GM18511 (cell line): ENCODE data around the gene CLIC5.

Experiments
- ATAC-seq: cut with Tn5 transposase; IDR thresholded peaks from one replicate; pipeline ENCODE4 v1.9.1; 2021; ENCODE audit warnings: mild to moderate bottlenecking, moderate library complexity; ENCODE audit not compliant: unreplicated experiment

Gene CLIC5

GRCh38 chr6:45966797-45967196, 48.9 kb downstream of the CLIC5 start:
- no peak for ATAC-seq

DNA sequence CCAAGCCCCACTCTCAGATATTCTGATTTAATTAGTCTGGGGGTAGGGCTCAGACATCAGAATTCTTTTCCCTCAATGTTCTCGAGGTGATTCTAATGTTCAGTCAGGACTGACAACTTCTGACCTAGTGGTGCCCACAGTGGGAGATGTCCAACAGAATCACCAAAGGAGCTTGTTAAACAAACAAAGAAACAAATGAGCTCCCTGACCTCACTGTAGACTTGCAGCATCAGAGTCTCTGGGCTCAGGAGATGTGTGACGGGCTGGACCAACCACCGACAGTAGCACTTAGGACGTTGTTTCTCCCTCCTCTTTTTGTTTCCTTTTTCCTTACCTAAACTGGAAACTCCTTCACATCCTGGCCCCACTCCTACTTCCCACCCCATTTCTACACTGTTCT, 49.3 kb downstream of the CLIC5 start:
- no peak for ATAC-seq

DNA sequence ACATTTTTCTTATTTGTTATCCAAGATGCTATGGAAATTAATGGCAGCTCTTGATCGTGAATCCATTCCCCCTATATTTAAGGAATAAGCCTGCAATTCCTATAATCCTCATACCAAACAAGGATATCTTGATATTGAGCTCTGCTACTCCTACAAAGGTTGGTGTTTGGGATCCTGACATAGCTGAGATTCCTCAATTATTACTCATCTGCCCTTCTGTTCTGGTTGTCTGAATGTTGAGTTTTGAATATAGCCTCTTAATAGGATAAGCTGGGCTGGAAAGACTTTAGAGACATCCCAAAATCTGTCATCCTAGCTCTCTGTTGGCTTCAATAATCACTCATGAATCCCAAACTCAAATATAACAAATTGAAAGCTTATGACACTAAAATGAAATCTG, 49.9 kb downstream of the CLIC5 start:
- ATAC-seq, result no peak

DNA sequence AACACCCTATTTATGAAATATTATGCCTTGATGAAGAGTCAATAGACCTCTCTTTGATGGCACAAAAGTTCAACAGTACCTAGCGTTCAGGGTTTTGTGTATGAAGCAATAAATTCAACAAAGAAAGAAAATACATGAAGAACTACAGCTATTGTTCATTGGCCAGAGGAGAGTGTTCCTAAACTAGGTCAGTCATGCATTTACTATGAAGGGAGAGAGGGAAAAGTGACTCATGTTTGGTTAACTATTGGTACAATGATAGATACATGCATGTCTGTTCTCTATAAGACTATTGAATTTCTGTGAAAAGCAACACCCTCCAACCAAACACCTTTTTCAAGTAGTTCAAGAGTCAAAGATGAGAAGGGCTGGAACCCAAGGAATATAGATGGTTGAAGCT, 50.7 kb downstream of the CLIC5 start:
- ATAC-seq, result no peak

DNA sequence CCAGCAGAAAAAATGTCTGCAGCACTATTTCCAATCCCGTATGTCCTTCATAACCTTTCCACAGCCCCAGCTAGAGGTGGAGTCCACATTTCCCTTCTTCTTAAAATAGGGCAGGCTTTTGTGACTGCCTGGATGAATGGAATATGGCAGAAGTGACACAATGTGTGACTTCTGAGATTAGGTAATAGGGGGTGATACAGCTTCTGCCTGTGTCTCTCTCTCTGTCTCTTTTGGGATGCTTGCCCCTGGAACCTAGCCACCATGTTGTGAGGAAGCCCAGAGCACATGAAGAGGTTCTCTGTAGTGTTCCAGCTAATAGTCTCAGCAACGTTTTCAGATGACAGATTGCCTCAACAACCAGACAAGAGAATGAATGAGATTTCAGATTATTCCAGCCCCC, 51.4 kb downstream of the CLIC5 start:
- ATAC-seq, result no peak

GRCh38 chr6:45963896-45964295, 51.8 kb downstream of the CLIC5 start:
- ATAC-seq, result no peak

GRCh38 chr6:45961125-45961524, 54.5 kb downstream of the CLIC5 start:
- no peak for ATAC-seq

GRCh38 chr6:45959534-45960145, 56.0 kb downstream of the CLIC5 start:
- no peak for ATAC-seq

DNA sequence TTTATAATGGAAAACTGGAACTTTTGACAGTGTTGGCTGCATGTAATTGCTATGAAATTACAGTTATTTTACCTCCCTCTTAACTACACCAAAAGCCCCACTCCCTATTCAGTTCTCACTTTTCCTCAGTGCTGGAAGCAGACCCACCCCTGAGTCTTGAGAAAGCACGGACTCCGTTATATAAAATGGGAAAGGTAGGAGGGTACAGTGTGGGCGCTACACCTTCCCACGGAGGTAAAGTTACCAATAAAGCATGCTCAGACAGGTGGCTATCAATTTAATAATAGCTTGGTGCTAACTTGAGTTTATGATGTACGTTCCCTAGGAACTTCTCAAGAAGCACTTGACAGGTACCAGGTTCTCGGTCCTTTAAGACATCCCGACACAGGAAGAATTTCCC, 59.0 kb downstream of the CLIC5 start:
- ATAC-seq, result no peak

DNA sequence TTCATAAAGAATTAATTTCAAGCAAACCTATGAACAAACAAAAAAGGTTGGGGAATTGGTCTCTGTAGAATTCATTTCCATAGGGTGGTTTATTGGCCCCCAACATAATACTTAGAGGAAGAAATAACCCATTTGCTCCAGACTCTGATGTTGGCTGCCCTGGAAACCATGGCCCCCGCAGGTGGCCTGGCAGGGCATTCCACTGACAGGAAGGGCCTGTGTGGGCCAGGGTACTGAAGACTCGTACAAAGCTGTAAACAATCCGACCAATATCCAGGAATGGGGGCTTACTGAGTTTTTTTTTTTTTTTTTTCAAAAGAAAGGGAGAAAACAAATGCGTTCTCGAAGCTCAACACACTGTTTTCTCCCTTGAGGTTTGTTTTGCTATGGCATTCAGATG, 59.5 kb downstream of the CLIC5 start:
- ATAC-seq, result no peak

GRCh38 chr6:45955597-45955996, 60.1 kb downstream of the CLIC5 start:
- no peak for ATAC-seq

DNA sequence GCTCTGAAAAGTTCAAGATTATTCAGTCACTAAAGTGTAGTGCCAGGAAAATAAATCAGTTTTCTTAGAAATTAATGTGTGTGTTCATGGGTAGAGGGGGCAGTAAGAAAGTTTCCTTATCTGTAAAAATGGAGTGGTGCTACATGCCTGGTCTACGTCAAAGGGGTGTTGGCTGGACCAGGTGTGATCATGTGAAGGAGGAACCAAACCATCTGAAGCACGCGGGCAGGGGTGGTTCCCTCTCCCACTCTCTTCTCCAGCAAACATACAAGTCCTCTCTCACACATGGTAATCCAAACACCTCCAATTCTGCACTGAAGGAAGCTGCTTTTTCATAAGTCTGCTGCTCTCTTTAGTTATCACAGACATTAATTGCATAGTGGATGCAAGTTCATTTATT, 63.1 kb downstream of the CLIC5 start:
- ATAC-seq, result no peak

DNA sequence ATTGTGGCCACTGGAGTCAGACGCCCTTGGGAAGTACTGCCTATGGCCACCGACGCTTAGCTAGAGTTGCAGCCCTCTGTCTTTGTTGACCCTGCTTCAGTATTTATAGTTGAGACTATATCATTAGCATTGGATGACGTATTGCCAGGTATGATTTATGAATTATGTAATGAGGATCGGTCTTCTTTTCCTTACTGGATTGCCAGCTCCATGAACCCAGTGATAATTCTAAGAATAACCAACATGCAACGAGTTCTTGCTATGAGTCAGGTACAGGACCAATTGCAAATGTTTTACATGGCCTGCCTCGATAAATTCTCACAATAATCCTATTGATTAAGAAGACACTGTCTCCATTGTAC, 63.5 kb downstream of the CLIC5 start:
- no peak for ATAC-seq

DNA sequence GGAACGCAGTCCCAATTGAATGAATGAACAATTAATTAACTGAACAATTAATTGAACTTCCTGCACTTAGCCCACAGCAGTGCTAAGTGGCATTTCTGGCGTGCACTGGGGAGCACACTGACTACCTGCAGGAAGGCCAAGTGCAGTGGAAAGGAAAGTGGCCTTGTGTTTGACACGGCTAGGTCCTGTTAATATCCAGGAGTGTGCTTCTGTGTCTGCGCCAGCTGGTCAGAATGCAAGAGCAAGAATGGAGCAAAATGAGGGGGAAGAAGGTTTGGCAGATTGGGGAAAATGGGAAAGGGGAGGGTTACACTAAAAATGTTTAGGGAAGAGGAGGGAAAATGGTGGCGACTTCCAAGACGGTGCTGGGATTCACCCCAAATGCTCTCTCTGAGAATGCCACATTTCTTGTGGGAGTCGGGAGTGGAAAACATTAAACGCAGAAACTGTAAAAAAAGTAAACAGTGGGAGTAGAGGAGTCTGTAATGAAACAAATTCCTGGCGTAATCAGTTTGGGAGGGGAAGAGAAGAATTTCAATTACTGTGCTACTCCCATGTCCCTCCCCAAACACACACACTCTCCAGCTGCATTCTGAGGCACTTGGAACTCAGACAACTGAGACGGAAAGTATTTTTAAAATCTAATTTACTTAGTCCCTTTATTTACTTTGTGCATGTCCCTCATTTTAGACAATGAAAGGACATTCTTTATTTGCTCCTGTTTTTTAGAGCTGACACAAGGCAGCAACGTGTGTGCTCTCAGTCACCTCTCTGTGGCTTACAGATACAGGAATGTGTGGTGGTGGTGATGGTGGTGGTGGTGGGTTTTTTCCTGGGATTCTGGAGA, 64.1 kb downstream of the CLIC5 start:
- no peak for ATAC-seq

- no peak for ATAC-seq
These were observed 66.4 kb downstream of the CLIC5 start for GRCh38 chr6:45949256-45949655.

DNA sequence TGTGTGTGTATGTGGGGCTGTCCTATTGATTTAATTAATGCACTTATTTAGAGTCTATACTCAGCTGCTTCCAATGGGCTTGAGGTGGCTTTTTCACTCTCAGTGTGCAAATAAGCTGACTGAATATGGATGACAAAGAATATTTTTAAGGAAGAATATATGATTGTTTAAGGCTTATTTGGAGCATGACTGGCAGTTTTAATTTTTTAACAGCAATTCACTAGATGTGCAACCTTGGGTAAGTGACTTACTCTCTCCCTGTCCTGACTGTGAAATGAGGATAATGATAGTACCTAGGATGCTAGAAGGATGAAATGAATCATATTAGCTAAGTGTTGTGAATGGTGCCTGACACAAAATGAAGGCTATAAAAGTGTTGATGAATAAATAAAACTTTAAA, 67.9 kb downstream of the CLIC5 start:
- no peak for ATAC-seq

DNA sequence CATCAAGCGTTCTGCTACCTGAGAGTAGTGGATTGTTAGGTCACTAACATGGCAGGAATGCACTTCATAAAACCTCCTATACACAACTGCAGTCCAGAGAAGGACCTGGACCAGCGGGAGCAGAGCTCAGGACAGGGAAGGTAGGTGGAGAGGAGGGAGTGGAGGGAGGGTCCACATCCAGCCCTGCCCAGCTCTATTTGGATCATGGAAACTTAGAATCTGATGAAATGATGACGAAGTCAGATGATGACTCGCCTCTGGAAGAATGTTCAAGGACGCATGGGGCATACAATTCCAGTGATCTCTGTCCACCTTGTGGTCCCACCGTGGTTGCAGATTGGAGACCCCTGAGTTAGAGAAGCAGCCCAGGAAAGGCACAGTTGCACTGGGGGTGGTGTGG, 68.8 kb downstream of the CLIC5 start:
- no peak for ATAC-seq

GRCh38 chr6:45946352-45946751, 69.3 kb downstream of the CLIC5 start:
- no peak for ATAC-seq

GRCh38 chr6:45942953-45943352, 72.7 kb downstream of the CLIC5 start:
- ATAC-seq, result no peak

GRCh38 chr6:45933855-45934254, 81.8 kb downstream of the CLIC5 start:
- ATAC-seq, result no peak

DNA sequence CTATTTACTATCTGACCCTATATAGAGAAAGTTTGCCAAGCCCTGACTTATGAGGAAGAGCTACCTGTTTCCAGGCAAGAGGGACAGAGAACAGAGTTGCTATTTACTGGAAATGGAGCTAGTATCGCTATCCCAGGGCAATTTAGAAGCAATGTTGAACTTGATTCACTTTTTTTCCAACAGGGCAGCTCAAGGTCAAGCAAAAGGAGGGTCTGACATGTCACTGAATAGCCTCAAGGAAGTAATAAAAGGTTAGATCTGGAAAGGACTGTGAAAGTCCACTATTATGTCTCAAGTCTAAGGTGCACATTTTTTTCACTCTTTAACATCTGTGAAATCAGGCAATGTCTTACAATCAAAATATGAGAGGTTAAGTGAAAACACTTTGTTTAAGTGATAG, 84.4 kb downstream of the CLIC5 start:
- ATAC-seq, result no peak

GRCh38 chr6:45930420-45931040, 85.1 kb downstream of the CLIC5 start:
- ATAC-seq, result no peak
